ENCODE data around the gene PLEKHJ1. TPM values are rescaled to one million over a fixed set of nuclear protein-coding genes. Genes with fewer than 3 reads are reported as not detected.

PLEKHJ1 gene
- total RNA-seq, 4 donors from 2014 or later = 156 to 298 (median 227) TPM

DNA sequence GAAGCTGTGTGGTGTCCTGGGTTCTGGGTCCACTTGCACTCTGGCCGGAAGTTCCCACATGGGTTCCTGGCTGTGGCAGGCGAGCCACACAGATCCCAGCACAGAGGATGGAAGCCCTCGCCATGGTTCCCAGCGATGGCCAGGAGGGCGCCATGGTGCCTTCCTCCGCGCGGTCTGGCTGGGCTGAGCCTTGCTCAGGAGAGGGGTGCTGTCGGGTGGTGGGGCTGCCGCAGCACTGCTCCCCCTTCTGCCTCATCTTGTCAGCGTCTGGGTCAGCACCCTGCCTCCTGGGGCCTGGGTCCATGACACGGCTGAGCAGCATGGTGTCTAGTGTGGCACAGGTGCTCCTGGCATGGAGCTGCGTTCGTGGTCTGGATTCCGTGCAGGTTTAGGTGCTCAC is 38.9 kb downstream of the PLEKHJ1 start:
- H3K9me3 ChIP-seq = no peaks in the 10 kb centered on the region
- H3K4me3 ChIP-seq = no peak overlapping the region
- H3K36me3 ChIP-seq = peaks cover 0 to 69% (median 0%) of the 10 kb centered on the region in 3 donors
- H3K27me3 ChIP-seq = no peaks in the 10 kb centered on the region
- TF ChIP-seq POLR2A (IDR thresholded peaks at IDR 0.05) = no peak
- TF ChIP-seq, protein P1, sequence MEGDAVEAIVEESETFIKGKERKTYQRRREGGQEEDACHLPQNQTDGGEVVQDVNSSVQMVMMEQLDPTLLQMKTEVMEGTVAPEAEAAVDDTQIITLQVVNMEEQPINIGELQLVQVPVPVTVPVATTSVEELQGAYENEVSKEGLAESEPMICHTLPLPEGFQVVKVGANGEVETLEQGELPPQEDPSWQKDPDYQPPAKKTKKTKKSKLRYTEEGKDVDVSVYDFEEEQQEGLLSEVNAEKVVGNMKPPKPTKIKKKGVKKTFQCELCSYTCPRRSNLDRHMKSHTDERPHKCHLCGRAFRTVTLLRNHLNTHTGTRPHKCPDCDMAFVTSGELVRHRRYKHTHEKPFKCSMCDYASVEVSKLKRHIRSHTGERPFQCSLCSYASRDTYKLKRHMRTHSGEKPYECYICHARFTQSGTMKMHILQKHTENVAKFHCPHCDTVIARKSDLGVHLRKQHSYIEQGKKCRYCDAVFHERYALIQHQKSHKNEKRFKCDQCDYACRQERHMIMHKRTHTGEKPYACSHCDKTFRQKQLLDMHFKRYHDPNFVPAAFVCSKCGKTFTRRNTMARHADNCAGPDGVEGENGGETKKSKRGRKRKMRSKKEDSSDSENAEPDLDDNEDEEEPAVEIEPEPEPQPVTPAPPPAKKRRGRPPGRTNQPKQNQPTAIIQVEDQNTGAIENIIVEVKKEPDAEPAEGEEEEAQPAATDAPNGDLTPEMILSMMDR (IDR thresholded peaks at IDR 0.05) = no peak
- peaks cover 0 to 2% (median 0%) of the 10 kb centered on the region in 4 donors for H3K4me1 ChIP-seq
- no peak overlapping the region for H3K27ac ChIP-seq
- no peak for DNase-seq

DNA sequence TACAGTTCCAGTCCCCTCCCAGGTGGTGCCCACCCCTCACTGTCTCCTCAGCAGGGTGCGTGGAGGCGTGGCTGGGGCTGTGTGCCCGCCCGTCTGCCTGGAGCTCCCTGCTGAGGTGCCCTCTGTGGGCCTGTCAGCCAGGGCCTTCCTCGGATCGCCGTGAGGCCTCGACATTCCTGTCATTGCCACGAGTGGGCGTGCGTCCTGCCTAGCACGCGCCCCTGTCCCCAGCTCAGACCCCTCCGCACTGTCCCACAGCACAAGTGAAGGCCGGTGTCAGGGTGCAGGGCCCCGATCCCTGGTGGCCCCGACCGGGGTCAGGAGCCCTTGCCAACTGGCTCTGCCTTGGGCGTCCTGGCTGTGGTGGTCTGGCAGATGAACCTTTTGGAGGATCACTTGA is 40.2 kb downstream of the PLEKHJ1 start:
- Histone ChIP-seq H3K4me3 (no peak overlapping the region), H3K4me1 (peaks cover 0 to 15% (median 0%) of the 10 kb centered on the region in 4 donors), H3K9me3 (no peaks in the 10 kb centered on the region), H3K27ac (no peak overlapping the region), H3K36me3 (peaks cover 0 to 82% (median 0%) of the 10 kb centered on the region in 3 donors), H3K27me3 (no peaks in the 10 kb centered on the region)
- TF ChIP-seq, protein P1 (IDR thresholded peaks at IDR 0.05) = no peak
- no peak for TF ChIP-seq POLR2A (IDR thresholded peaks at IDR 0.05)
- no peak for DNase-seq

DNA sequence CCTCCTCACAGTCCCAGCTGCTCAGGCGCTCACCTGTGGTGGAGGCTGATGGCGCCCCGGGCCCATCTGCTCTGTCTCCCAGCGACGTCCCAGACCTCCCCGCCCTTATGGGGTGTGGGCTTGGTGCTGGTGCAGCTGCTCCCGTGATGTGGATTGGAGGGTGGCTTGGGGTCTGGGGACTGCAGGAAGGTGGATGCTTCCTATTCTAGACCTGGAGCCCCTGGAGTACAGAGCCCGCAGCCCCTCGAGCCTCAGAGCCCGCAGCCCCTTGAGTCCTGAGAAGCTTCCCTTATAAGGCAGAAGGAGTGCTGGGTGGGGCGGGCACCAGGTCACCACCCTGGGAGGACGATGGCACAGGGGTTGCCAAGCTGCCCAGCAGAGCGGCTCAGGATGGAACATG is 40.8 kb downstream of the PLEKHJ1 start:
- no peaks in the 10 kb centered on the region for H3K9me3 ChIP-seq
- TF ChIP-seq POLR2A (IDR thresholded peaks at IDR 0.05) = no peak
- TF ChIP-seq, protein P1 (IDR thresholded peaks at IDR 0.05) = no peak
- no peaks in the 10 kb centered on the region for H3K27me3 ChIP-seq
- H3K27ac ChIP-seq = no peak overlapping the region
- peaks cover 0 to 80% (median 0%) of the 10 kb centered on the region in 3 donors for H3K36me3 ChIP-seq
- peaks cover 0 to 15% (median 0%) of the 10 kb centered on the region in 4 donors for H3K4me1 ChIP-seq
- no peak for DNase-seq
- no peak overlapping the region for H3K4me3 ChIP-seq

DNA sequence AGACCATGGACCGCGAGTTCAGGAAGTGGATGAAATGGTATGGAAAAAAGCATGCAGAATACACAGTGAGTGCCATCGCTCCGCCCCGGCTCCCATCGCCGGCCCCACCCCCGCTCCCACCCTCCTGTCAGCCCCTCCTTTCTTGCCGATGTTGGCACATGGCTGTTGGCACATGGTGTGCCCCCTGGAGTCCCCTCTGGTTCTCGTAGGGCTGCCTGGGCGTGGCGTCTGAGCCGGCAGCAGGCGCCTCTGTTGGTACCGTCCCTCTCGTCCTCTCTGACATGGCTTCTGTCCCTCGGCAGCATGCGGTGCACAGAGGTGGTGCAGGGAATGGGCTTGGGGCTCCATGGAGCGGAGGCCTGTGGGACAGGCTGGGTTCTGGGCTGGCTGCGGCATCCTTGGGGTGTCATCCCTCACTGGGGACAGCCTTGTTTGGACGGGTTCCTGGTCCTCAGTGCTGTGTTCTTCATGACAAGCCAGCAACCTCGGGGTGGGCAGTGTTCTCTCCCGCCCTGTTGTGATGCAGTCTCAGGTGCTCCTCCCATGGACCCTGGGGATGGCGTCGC is 41.5 kb downstream of the PLEKHJ1 start:
- Histone ChIP-seq H3K9me3 (no peaks in the 10 kb centered on the region), H3K27ac (no peak overlapping the region), H3K4me3 (no peak overlapping the region), H3K27me3 (no peaks in the 10 kb centered on the region), H3K4me1 (peaks cover 0 to 15% (median 0%) of the 10 kb centered on the region in 4 donors), H3K36me3 (peaks cover 0 to 79% (median 0%) of the 10 kb centered on the region in 3 donors)
- TF ChIP-seq, protein P1 (IDR thresholded peaks at IDR 0.05) = no peak
- DNase-seq = no peak

DNA sequence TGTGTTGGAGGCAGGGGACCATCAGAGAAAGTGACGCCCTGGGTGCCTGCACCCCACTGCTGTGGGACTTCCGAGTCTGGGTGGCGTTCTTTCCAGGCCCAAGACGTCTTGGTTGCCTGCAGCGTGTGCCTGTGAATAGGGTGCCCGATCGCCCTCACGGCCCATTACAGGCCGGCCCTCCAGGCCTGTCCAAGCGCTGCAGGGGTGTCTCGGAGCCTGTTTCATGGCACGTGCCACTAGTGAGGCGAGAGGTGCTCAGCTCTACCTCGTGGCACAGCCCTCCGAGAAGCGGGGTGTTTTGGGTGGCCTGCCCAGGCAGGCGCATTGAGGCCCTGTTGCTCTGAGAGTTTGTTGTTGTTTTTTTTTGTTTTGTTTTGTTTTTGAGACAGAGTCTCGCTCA is 42.3 kb downstream of the PLEKHJ1 start:
- Histone ChIP-seq H3K36me3 (peaks cover 0 to 86% (median 0%) of the 10 kb centered on the region in 3 donors), H3K4me1 (peaks cover 0 to 15% (median 0%) of the 10 kb centered on the region in 4 donors), H3K4me3 (no peak overlapping the region), H3K9me3 (no peaks in the 10 kb centered on the region), H3K27ac (no peak overlapping the region), H3K27me3 (no peaks in the 10 kb centered on the region)
- TF ChIP-seq, protein P1 (IDR thresholded peaks at IDR 0.05) = no peak
- TF ChIP-seq POLR2A (IDR thresholded peaks at IDR 0.05) = no peak
- DNase-seq = no peak
